Measurements from ENCODE around the gene NRXN3.

NRXN3 gene

GRCh38 chr14:79136071-79137044 is 966.2 kb downstream of the NRXN3 start:
- Mint-ChIP-seq H3K9me3 (no peaks in the 10 kb centered on the region), H3K27ac (no peak overlapping the region), H3K4me1 (ENCODE audit: low read depth) (no peaks in the 10 kb centered on the region), H3K4me3 (no peak overlapping the region), H3K27me3 (no peaks in the 10 kb centered on the region), H3K36me3 (ENCODE audit: low read depth) (no peaks in the 10 kb centered on the region)
- intact Hi-C loops (cut with micrococcal nuclease), result no loop called here

GRCh38 chr14:79137045-79137430 is 966.9 kb downstream of the NRXN3 start:
- Mint-ChIP-seq H3K27ac (no peak overlapping the region), H3K4me1 (ENCODE audit: low read depth) (no peaks in the 10 kb centered on the region), H3K36me3 (ENCODE audit: low read depth) (no peaks in the 10 kb centered on the region), H3K9me3 (no peaks in the 10 kb centered on the region), H3K4me3 (no peak overlapping the region), H3K27me3 (no peaks in the 10 kb centered on the region)
- intact Hi-C loops (cut with micrococcal nuclease), result no loop called here

DNA sequence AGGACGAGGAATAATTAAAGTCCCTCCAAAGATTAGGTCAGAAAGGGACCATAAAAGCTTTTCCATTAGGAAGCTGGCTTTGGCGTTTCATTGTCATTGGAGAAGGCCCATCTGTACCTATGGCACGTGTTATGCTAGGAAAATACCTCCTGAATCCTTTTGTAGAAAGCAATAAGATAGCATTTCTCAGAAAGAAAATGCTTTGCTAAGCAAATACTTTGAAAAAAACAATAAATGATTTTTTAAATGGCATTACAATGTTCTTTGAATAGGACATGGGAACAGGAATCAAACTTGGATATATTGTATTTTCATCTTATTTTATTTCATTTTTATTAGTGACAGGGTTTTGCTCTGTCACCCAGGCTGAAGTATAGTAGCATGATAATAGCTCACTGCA is 967.7 kb downstream of the NRXN3 start:
- Mint-ChIP-seq H3K4me3 (no peak overlapping the region), H3K27ac (no peak overlapping the region), H3K4me1 (ENCODE audit: low read depth) (no peaks in the 10 kb centered on the region), H3K36me3 (ENCODE audit: low read depth) (no peaks in the 10 kb centered on the region), H3K9me3 (no peaks in the 10 kb centered on the region), H3K27me3 (no peaks in the 10 kb centered on the region)
- intact Hi-C loops (cut with micrococcal nuclease), result no loop called here

GRCh38 chr14:79144896-79145295 is 974.7 kb downstream of the NRXN3 start:
- H3K9me3 Mint-ChIP-seq, result no peaks in the 10 kb centered on the region
- no peaks in the 10 kb centered on the region for H3K36me3 Mint-ChIP-seq (ENCODE audit: low read depth)
- intact Hi-C loops (cut with micrococcal nuclease), result no loop called here
- no peak overlapping the region for H3K27ac Mint-ChIP-seq
- no peak overlapping the region for H3K4me3 Mint-ChIP-seq
- H3K4me1 Mint-ChIP-seq (ENCODE audit: low read depth), result no peaks in the 10 kb centered on the region
- H3K27me3 Mint-ChIP-seq, result no peaks in the 10 kb centered on the region

DNA sequence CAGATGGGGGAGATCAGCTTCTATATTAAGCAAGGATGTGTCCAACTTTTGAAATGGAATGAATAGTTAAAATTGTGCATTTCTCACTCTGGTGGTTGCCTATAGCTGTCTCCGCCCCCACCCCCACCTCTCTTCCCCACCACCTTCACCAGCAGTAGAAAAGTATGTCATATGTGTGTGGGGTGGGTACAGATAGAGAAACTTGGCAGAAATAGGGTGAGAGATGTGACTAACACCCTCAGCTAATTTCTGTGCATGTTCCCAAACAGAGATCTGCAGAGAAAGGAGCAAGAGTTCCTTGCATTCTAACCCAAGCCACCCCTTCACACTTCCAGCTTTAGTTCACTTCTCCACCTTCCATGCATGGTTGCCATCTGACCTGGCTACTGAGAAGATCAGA is 980.1 kb downstream of the NRXN3 start:
- intact Hi-C loops (cut with micrococcal nuclease), result no loop called here
- Mint-ChIP-seq H3K27ac (no peak overlapping the region), H3K4me1 (ENCODE audit: low read depth) (no peaks in the 10 kb centered on the region), H3K36me3 (ENCODE audit: low read depth) (no peaks in the 10 kb centered on the region), H3K9me3 (no peaks in the 10 kb centered on the region), H3K27me3 (no peaks in the 10 kb centered on the region), H3K4me3 (no peak overlapping the region)

- Mint-ChIP-seq H3K27ac (no peak overlapping the region), H3K36me3 (ENCODE audit: low read depth) (no peaks in the 10 kb centered on the region), H3K4me1 (ENCODE audit: low read depth) (no peaks in the 10 kb centered on the region), H3K27me3 (no peaks in the 10 kb centered on the region), H3K9me3 (no peaks in the 10 kb centered on the region), H3K4me3 (no peak overlapping the region)
- intact Hi-C loops (cut with micrococcal nuclease), result no loop called here
Measured at GRCh38 chr14:79157369-79157768, 987.2 kb downstream of the NRXN3 start.

- no peaks in the 10 kb centered on the region for H3K4me1 Mint-ChIP-seq (ENCODE audit: low read depth)
- H3K27ac Mint-ChIP-seq, result no peak overlapping the region
- no peaks in the 10 kb centered on the region for H3K27me3 Mint-ChIP-seq
- H3K4me3 Mint-ChIP-seq, result no peak overlapping the region
- no peaks in the 10 kb centered on the region for H3K36me3 Mint-ChIP-seq (ENCODE audit: low read depth)
- intact Hi-C loops (cut with micrococcal nuclease), result no loop called here
- no peaks in the 10 kb centered on the region for H3K9me3 Mint-ChIP-seq
Measured at GRCh38 chr14:79161571-79161970, 991.4 kb downstream of the NRXN3 start.

DNA sequence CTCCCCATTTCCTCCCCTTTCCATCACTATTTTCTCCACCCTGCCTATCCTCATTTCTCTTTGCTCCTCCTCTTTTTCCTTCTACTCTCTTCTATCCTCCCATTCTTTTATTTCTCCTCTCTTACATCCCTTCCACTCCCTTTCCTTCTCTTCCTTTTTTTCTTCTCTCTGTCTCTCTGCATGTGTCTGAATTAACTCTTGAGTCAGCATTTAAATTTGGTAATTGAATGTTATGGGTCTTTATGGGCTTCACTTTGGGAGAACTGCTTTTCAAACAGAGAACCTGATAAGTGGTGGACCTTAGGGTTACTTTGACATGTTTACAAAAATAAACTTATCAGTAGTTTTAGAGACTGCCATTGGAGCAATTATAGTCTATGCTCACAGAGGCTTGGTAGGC is 992.7 kb downstream of the NRXN3 start:
- Mint-ChIP-seq H3K4me3 (no peak overlapping the region), H3K27me3 (no peaks in the 10 kb centered on the region), H3K9me3 (no peaks in the 10 kb centered on the region), H3K36me3 (ENCODE audit: low read depth) (no peaks in the 10 kb centered on the region), H3K27ac (no peak overlapping the region), H3K4me1 (ENCODE audit: low read depth) (no peaks in the 10 kb centered on the region)
- intact Hi-C loops (cut with micrococcal nuclease), result no loop called here

GRCh38 chr14:79165471-79166090 is 995.4 kb downstream of the NRXN3 start:
- intact Hi-C loops (cut with micrococcal nuclease), result no loop called here
- Mint-ChIP-seq H3K27ac (no peak overlapping the region), H3K4me1 (ENCODE audit: low read depth) (no peaks in the 10 kb centered on the region), H3K9me3 (no peaks in the 10 kb centered on the region), H3K27me3 (no peaks in the 10 kb centered on the region), H3K4me3 (no peak overlapping the region), H3K36me3 (ENCODE audit: low read depth) (no peaks in the 10 kb centered on the region)

GRCh38 chr14:79166171-79166570 is 996.0 kb downstream of the NRXN3 start:
- H3K36me3 Mint-ChIP-seq (ENCODE audit: low read depth), result no peaks in the 10 kb centered on the region
- no peaks in the 10 kb centered on the region for H3K9me3 Mint-ChIP-seq
- intact Hi-C loops (cut with micrococcal nuclease), result no loop called here
- no peak overlapping the region for H3K4me3 Mint-ChIP-seq
- no peak overlapping the region for H3K27ac Mint-ChIP-seq
- H3K4me1 Mint-ChIP-seq (ENCODE audit: low read depth), result no peaks in the 10 kb centered on the region
- no peaks in the 10 kb centered on the region for H3K27me3 Mint-ChIP-seq

DNA sequence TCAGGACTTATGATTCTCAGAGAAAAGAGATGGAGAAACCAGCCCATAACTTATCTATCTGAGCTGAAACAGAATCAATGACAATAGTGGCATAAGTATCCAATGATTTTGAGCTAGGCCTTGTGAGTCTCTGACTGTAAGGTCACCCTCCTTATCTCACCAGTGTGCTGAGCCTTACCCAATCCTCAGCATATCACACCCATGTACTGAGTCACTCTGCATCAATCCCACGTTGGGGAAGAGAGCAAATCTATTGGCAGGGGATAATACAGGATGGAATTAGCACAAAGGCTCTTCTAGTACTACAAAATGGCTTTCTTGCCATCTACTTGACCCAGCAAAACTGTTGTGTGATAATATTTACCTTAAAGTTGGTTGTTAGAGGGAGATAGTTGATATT is 997.8 kb downstream of the NRXN3 start:
- H3K36me3 Mint-ChIP-seq (ENCODE audit: low read depth), result no peaks in the 10 kb centered on the region
- H3K9me3 Mint-ChIP-seq, result no peaks in the 10 kb centered on the region
- H3K4me3 Mint-ChIP-seq, result no peak overlapping the region
- no peaks in the 10 kb centered on the region for H3K27me3 Mint-ChIP-seq
- intact Hi-C loops (cut with micrococcal nuclease), result no loop called here
- no peaks in the 10 kb centered on the region for H3K4me1 Mint-ChIP-seq (ENCODE audit: low read depth)
- H3K27ac Mint-ChIP-seq, result no peak overlapping the region

GRCh38 chr14:79175671-79176070 is 1005.5 kb downstream of the NRXN3 start:
- no peaks in the 10 kb centered on the region for H3K36me3 Mint-ChIP-seq (ENCODE audit: low read depth)
- no peak overlapping the region for H3K27ac Mint-ChIP-seq
- intact Hi-C loops (cut with micrococcal nuclease), result no loop called here
- H3K27me3 Mint-ChIP-seq, result no peaks in the 10 kb centered on the region
- no peaks in the 10 kb centered on the region for H3K9me3 Mint-ChIP-seq
- H3K4me3 Mint-ChIP-seq, result no peak overlapping the region
- H3K4me1 Mint-ChIP-seq (ENCODE audit: low read depth), result no peaks in the 10 kb centered on the region

- Mint-ChIP-seq H3K36me3 (ENCODE audit: low read depth) (no peaks in the 10 kb centered on the region), H3K27me3 (no peaks in the 10 kb centered on the region), H3K4me3 (no peak overlapping the region), H3K4me1 (ENCODE audit: low read depth) (no peaks in the 10 kb centered on the region), H3K9me3 (no peaks in the 10 kb centered on the region), H3K27ac (no peak overlapping the region)
- intact Hi-C loops (cut with micrococcal nuclease), result no loop called here
Measured at GRCh38 chr14:79177106-79177505, 1006.9 kb downstream of the NRXN3 start.

DNA sequence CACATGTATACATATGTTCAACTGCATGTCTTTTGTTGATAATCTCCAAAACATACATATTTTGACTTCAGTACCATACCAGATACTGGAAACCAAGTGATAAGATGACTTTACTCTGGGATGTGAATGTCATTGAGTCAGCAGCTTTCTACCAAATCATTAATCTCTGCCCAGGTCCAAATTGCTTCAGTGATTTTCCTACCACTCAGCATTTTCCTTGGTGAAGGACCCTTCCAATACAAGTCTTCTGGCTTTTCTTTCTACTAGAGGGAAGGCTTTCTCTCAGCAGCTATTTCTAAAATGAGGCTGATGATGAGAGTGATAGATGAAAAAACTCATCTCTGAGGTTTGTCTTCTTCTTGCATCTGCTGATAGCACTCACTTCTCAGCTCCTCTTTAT is 1008.5 kb downstream of the NRXN3 start:
- Mint-ChIP-seq H3K4me3 (no peak overlapping the region), H3K9me3 (no peaks in the 10 kb centered on the region), H3K27me3 (no peaks in the 10 kb centered on the region), H3K27ac (no peak overlapping the region), H3K36me3 (ENCODE audit: low read depth) (no peaks in the 10 kb centered on the region), H3K4me1 (ENCODE audit: low read depth) (no peaks in the 10 kb centered on the region)
- intact Hi-C loops (cut with micrococcal nuclease), result no loop called here

Data from dendritic cell treated with granulocyte-macrophage colony-stimulating factor and Interleukin-4, amounts not matched to agents 40 ng/mL and 50 ng/mL, for 4 days (primary cell).